ENCODE measurements around the gene C13orf46. TPM values are rescaled to one million over a fixed set of nuclear protein-coding genes. Genes with fewer than 3 reads are reported as not detected.

The C13orf46 gene
- total RNA-seq, 2 experiments from 2014 or later = 1.6 to 1.9 TPM

DNA sequence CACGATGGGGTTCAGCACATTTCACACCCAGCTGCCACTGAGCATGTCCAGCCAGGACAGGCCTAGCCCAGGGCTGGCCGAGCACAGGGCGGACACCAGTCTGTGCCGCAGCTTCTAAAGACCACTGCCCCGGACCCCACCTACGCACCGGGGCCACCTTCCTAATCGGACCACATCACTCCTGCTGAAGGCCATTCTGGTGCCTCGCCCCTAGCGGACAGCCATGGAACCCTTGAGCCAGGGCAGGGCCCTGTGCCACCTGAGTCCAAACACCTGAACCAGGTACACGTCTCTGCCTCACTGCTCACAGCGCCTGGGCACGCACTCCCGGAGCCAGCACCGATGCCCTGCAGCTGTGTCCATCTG lies 8.4 kb upstream of the C13orf46 start:
- H3K4me1 Mint-ChIP-seq (ENCODE audit: low read depth) = no peaks in the 10 kb centered on the region
- intact Hi-C loops (cut with micrococcal nuclease) = no loop called here
- TF ChIP-seq, protein P1, sequence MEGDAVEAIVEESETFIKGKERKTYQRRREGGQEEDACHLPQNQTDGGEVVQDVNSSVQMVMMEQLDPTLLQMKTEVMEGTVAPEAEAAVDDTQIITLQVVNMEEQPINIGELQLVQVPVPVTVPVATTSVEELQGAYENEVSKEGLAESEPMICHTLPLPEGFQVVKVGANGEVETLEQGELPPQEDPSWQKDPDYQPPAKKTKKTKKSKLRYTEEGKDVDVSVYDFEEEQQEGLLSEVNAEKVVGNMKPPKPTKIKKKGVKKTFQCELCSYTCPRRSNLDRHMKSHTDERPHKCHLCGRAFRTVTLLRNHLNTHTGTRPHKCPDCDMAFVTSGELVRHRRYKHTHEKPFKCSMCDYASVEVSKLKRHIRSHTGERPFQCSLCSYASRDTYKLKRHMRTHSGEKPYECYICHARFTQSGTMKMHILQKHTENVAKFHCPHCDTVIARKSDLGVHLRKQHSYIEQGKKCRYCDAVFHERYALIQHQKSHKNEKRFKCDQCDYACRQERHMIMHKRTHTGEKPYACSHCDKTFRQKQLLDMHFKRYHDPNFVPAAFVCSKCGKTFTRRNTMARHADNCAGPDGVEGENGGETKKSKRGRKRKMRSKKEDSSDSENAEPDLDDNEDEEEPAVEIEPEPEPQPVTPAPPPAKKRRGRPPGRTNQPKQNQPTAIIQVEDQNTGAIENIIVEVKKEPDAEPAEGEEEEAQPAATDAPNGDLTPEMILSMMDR (IDR thresholded peaks at IDR 0.05) = no peak
- no peaks in the 10 kb centered on the region for H3K27me3 Mint-ChIP-seq
- ChIA-PET CTCF (no interaction called here), POLR2A (no interaction called here)
- ATAC-seq (no peak), DNase-seq (no peak)
- peaks cover 32% of the 10 kb centered on the region for H3K36me3 Mint-ChIP-seq (ENCODE audit: low read depth)
- H3K4me3 Mint-ChIP-seq = no peak overlapping the region
- H3K9me3 Mint-ChIP-seq = no peaks in the 10 kb centered on the region
- H3K27ac Mint-ChIP-seq = peak overlapping the region; percentile 30

DNA sequence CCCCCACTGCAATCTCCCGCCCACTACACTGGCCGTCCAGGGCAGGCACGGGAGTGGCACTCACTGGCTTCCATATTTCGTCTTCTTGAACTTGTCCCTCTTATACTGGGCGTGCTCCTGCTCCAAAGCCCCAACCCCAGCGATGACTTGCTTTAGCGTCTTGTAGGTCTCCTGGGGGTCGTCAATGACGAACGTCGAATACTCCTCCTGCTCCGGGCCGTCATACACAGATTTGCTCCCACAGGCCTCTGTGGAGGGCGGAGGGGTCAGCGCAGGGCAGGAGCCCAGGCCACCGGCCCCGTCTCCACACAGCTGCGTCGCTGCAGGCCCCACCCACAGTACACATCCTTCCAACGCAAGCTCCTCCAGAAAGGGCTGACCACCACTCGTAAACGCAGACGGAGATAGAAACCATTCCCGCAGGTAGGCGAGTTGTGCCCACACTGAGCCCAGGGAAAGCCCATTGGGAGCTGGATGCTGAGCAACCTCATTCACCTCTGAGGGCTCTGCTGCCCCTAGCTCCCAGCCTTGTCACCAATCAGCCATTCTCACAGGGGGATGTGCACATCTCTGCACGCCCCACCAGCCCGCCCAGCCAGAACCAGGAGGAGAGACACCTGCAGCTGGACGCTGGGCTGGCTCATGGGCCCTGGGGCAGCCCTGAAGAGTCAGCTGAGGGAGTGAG lies 7.9 kb upstream of the C13orf46 start:
- CTCF ChIA-PET = no interaction called here
- TF ChIP-seq, protein P1 (IDR thresholded peaks at IDR 0.05) = no peak
- Mint-ChIP-seq H3K27ac (no peak overlapping the region), H3K36me3 (ENCODE audit: low read depth) (peaks cover 34% of the 10 kb centered on the region), H3K9me3 (no peaks in the 10 kb centered on the region), H3K4me1 (ENCODE audit: low read depth) (no peaks in the 10 kb centered on the region), H3K4me3 (no peak overlapping the region), H3K27me3 (no peaks in the 10 kb centered on the region)
- DNase-seq (no peak), ATAC-seq (no peak)
- POLR2A ChIA-PET = no interaction called here
- intact Hi-C loops (cut with micrococcal nuclease) = no loop called here

DNA sequence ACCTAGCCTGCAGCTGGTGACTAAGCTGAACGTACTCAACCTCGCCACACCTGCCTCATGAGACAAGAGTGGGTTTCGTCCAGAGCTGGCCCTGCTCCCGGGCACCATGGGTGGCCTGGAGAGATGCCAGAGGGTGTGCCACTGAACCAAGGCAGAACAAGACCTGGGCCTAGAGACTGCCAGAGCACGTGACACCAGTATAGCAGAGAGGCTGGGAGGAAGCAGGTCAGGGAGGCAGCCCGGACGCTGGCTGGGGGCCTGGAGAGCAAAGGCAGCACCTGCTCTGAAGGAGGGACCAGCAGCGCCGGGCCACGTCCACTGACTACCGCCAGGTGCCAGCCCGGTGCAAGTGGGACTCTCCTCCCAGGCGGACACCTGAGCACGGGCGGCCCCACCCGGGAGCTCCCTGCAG lies 7.3 kb upstream of the C13orf46 start:
- ATAC-seq = no peak
- CTCF ChIA-PET = no interaction called here
- H3K4me1 Mint-ChIP-seq (ENCODE audit: low read depth) = no peaks in the 10 kb centered on the region
- H3K9me3 Mint-ChIP-seq = no peaks in the 10 kb centered on the region
- no peaks in the 10 kb centered on the region for H3K27me3 Mint-ChIP-seq
- no peak overlapping the region for H3K27ac Mint-ChIP-seq
- TF ChIP-seq, protein P1 (IDR thresholded peaks at IDR 0.05) = no peak
- intact Hi-C loops (cut with micrococcal nuclease) = no loop called here
- DNase-seq = no peak
- H3K4me3 Mint-ChIP-seq = no peak overlapping the region
- POLR2A ChIA-PET = no interaction called here
- H3K36me3 Mint-ChIP-seq (ENCODE audit: low read depth) = peaks cover 38% of the 10 kb centered on the region

DNA sequence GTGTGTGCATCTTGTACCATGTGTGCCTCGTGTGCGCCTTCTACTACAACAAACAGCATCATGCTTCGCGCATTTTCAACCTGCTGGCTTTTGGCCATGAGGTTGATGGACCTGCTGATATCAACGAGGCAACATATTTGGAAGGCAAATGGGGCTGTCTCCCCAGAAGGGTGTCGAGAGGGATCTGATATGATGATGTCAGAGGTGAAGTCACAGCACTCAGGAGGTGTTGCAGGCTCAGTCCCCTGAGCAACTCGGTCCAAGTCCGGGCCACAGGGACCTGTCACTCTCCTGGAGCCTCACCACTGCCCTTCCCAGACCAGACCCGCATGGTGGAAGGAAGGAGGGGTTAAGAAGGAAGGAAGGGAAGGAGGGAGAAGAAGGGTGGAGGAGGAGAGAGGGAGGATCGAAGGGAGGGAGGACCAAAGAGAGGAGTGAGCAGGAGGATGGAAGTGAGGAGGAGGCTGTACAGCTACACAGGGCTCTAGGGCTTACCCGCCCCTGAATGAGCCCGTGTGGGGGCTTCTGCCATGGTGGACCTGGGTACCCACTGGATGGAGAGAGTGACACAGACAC lies 6.7 kb upstream of the C13orf46 start:
- ChIA-PET POLR2A (no interaction called here), CTCF (no interaction called here)
- Mint-ChIP-seq H3K9me3 (no peaks in the 10 kb centered on the region), H3K27me3 (no peaks in the 10 kb centered on the region), H3K27ac (peak overlapping the region; percentile 24), H3K4me3 (no peak overlapping the region), H3K36me3 (ENCODE audit: low read depth) (peaks cover 41% of the 10 kb centered on the region), H3K4me1 (ENCODE audit: low read depth) (peaks cover 2% of the 10 kb centered on the region)
- ATAC-seq = no peak
- intact Hi-C loops (cut with micrococcal nuclease) = no loop called here
- DNase-seq = no peak
- TF ChIP-seq, protein P1 (IDR thresholded peaks at IDR 0.05) = no peak

GRCh38 chr13:113979791-113980471 lies 6.1 kb upstream of the C13orf46 start:
- no peaks in the 10 kb centered on the region for H3K9me3 Mint-ChIP-seq
- TF ChIP-seq, protein P1 (IDR thresholded peaks at IDR 0.05) = no peak
- H3K4me3 Mint-ChIP-seq = no peak overlapping the region
- no peak overlapping the region for H3K27ac Mint-ChIP-seq
- peaks cover 41% of the 10 kb centered on the region for H3K36me3 Mint-ChIP-seq (ENCODE audit: low read depth)
- DNase-seq = no peak
- peaks cover 2% of the 10 kb centered on the region for H3K4me1 Mint-ChIP-seq (ENCODE audit: low read depth)
- intact Hi-C loops (cut with micrococcal nuclease) = no loop called here
- ChIA-PET POLR2A (no interaction called here), CTCF (no interaction called here)
- ATAC-seq = peak; percentile 12
- H3K27me3 Mint-ChIP-seq = no peaks in the 10 kb centered on the region
